Trophoblast cell (in vitro differentiated cells and primary cell): ENCODE data around the gene COA6.
"Not testable (repeated sequence)": the region's sequence is repeated elsewhere in the genome, so short reads cannot be mapped to it uniquely, and the experiment has no call there.

Experiments used
- DNase-seq, 2 donors: peaks; one replicate each; pipeline ENCODE4 v3.0.0-alpha.2; 2016
- H2AFZ ChIP-seq: 2 replicates; pipeline ENCODE4 v1.6.1; 2013; ENCODE audit warnings: low read length, moderate library complexity, mild to moderate bottlenecking; ENCODE audit not compliant: insufficient read depth, poor library complexity
- H2AK5ac ChIP-seq: 2 replicates; pipeline ENCODE4 v1.6.1; 2013; ENCODE audit warnings: mild to moderate bottlenecking, low read length
- H2BK120ac ChIP-seq: 2 replicates; pipeline ENCODE4 v1.6.1; 2013; ENCODE audit warnings: low read length, mild to moderate bottlenecking, moderate library complexity; ENCODE audit not compliant: insufficient read depth, poor library complexity
- H2BK12ac ChIP-seq: 2 replicates; pipeline ENCODE4 v1.6.1; 2013; ENCODE audit warnings: mild to moderate bottlenecking, low read length, moderate library complexity
- H2BK5ac ChIP-seq: 2 replicates; pipeline ENCODE4 v1.6.1; 2013; ENCODE audit warnings: low read length, low read depth, moderate library complexity, mild to moderate bottlenecking; ENCODE audit not compliant: poor library complexity
- H3K14ac ChIP-seq: 2 replicates; pipeline ENCODE4 v1.6.1; 2013; ENCODE audit warnings: mild to moderate bottlenecking, low read length
- H3K18ac ChIP-seq: 2 replicates; pipeline ENCODE4 v1.6.1; 2013; ENCODE audit warnings: mild to moderate bottlenecking, low read length
- H3K23ac ChIP-seq: 2 replicates; pipeline ENCODE4 v1.6.1; 2013; ENCODE audit warnings: low read length
- H3K27ac ChIP-seq: 2 replicates; pipeline ENCODE4 v1.5.1; 2013; ENCODE audit warnings: low read depth, mild to moderate bottlenecking, inconsistent platforms, low read length, moderate library complexity
- H3K27me3 ChIP-seq: 2 replicates; pipeline ENCODE4 v1.6.1; 2013; ENCODE audit warnings: inconsistent platforms, mild to moderate bottlenecking, low read length, moderate library complexity; ENCODE audit not compliant: insufficient read depth
- H3K36me3 ChIP-seq, 2 experiments: 1 replicate in 1 of 2; 2 replicates in 1 of 2; pipeline ENCODE4 v1.6.1; 2013; ENCODE audit warnings: low read length in 2 of 2, mild to moderate bottlenecking in 2 of 2, moderate library complexity in 1 of 2; ENCODE audit not compliant: insufficient read depth in 2 of 2, control insufficient read depth in 1 of 2
- H3K4ac ChIP-seq: 2 replicates; pipeline ENCODE4 v1.6.1; 2013; ENCODE audit warnings: low read depth, mild to moderate bottlenecking, low read length, moderate library complexity
- H3K4me1 ChIP-seq, 2 experiments: 1 replicate in 1 of 2; 2 replicates in 1 of 2; pipeline ENCODE4 v1.6.1; 2013; ENCODE audit warnings: low read length in 2 of 2, mild to moderate bottlenecking in 2 of 2, moderate library complexity in 1 of 2; ENCODE audit not compliant: insufficient read depth in 2 of 2, control insufficient read depth in 1 of 2
- H3K4me2 ChIP-seq: 2 replicates; pipeline ENCODE4 v1.6.1; 2013; ENCODE audit warnings: inconsistent platforms, mild to moderate bottlenecking, low read length, moderate library complexity
- H3K4me3 ChIP-seq: 2 replicates; pipeline ENCODE4 v1.5.1; 2013; ENCODE audit warnings: mild to moderate bottlenecking, low read depth, low read length, inconsistent platforms
- H3K79me1 ChIP-seq: one replicate; pipeline ENCODE4 v1.6.1; 2013; ENCODE audit warnings: low read length
- H3K79me2 ChIP-seq: 2 replicates; pipeline ENCODE4 v1.6.1; 2013; ENCODE audit warnings: low read length, mild to moderate bottlenecking; ENCODE audit not compliant: control insufficient read depth, insufficient read depth, poor library complexity
- H3K9ac ChIP-seq: 2 replicates; pipeline ENCODE4 v1.6.1; 2013; ENCODE audit warnings: mild to moderate bottlenecking, low read length
- H3K9me3 ChIP-seq: 2 replicates; pipeline ENCODE4 v1.6.1; 2013; ENCODE audit warnings: low read depth, mild to moderate bottlenecking, control low read depth, inconsistent platforms, low read length; ENCODE audit not compliant: insufficient read depth
- H4K12ac ChIP-seq: 2 replicates; pipeline ENCODE4 v1.6.1; 2013; ENCODE audit warnings: low read depth, mild to moderate bottlenecking, low read length, moderate library complexity
- H4K8ac ChIP-seq: 2 replicates; pipeline ENCODE4 v1.6.1; 2013; ENCODE audit warnings: low read depth, mild to moderate bottlenecking, low read length, moderate library complexity
- H4K91ac ChIP-seq: one replicate; pipeline ENCODE4 v1.6.1; 2013; ENCODE audit warnings: low read depth, mild to moderate bottlenecking, low read length, moderate library complexity
- WGBS: extraction: QIAGEN DNeasy Blood & Tissue Kit; methylation state at CpG from one replicate; pipeline ENCODE4 v1.1.7; 2013; ENCODE audit warnings: missing lambda C conversion rate; ENCODE audit not compliant: insufficient read length, insufficient coverage; ENCODE audit errors: extremely low coverage; 5-methylcytosine and 5-hydroxymethylcytosine counted together

The COA6 gene

GRCh38 chr1:234348964-234349363 lies 24.3 kb upstream of the COA6 start:
- H3K4me1 ChIP-seq: no peaks in the 10 kb centered on the region
- H3K27me3 ChIP-seq: no peaks in the 10 kb centered on the region
- H3K4me3 ChIP-seq: no peak overlapping the region
- H2BK120ac ChIP-seq: no peak overlapping the region
- no peak overlapping the region for H3K14ac ChIP-seq
- H2BK5ac ChIP-seq: no peak overlapping the region
- H3K9me3 ChIP-seq: peaks cover 2% of the 10 kb centered on the region
- H3K4ac ChIP-seq: no peak overlapping the region
- no peak overlapping the region for H3K23ac ChIP-seq
- no peaks in the 10 kb centered on the region for H3K79me2 ChIP-seq
- H3K9ac ChIP-seq: no peak overlapping the region
- no CpG with 5 or more reads among the region's 4 CpGs for WGBS
- H3K18ac ChIP-seq: no peak overlapping the region
- H3K4me2 ChIP-seq: no peak overlapping the region
- H4K8ac ChIP-seq: no peak overlapping the region
- no peaks in the 10 kb centered on the region for H3K79me1 ChIP-seq
- H2AFZ ChIP-seq: no peak overlapping the region
- H3K27ac ChIP-seq: no peak overlapping the region
- H2BK12ac ChIP-seq: no peak overlapping the region
- DNase-seq: no peak
- H4K12ac ChIP-seq: no peak overlapping the region
- no peak overlapping the region for H4K91ac ChIP-seq
- H2AK5ac ChIP-seq: no peak overlapping the region
- H3K36me3 ChIP-seq: no peaks in the 10 kb centered on the region

- H3K27ac ChIP-seq: no peak overlapping the region
- H3K79me2 ChIP-seq: no peaks in the 10 kb centered on the region
- no peak overlapping the region for H3K14ac ChIP-seq
Observed at GRCh38 chr1:234355782-234356510, 17.3 kb upstream of the COA6 start.

GRCh38 chr1:234356615-234357269 lies 16.5 kb upstream of the COA6 start:
- not testable (repeated sequence) for H4K8ac ChIP-seq, H3K9ac ChIP-seq, H3K14ac ChIP-seq, H3K36me3 ChIP-seq, H4K12ac ChIP-seq, H3K27ac ChIP-seq, H2BK120ac ChIP-seq, H3K4me1 ChIP-seq, H3K4ac ChIP-seq, H3K4me2 ChIP-seq, H3K4me3 ChIP-seq, H4K91ac ChIP-seq, H2BK12ac ChIP-seq, H3K79me2 ChIP-seq, H3K23ac ChIP-seq, H3K18ac ChIP-seq, H2AK5ac ChIP-seq, H2AFZ ChIP-seq, H3K79me1 ChIP-seq, H3K9me3 ChIP-seq, H3K27me3 ChIP-seq, H2BK5ac ChIP-seq
- peak; percentile 57 to 65 for DNase-seq
- no CpG with 5 or more reads among the region's 35 CpGs for WGBS

More at GRCh38 chr1:234355782-234356510, 17.3 kb upstream of the COA6 start:
- Histone ChIP-seq H4K8ac (no peak overlapping the region), H2AFZ (no peak overlapping the region), H2BK12ac (no peak overlapping the region), H2AK5ac (no peak overlapping the region), H3K18ac (no peak overlapping the region), H3K4ac (no peak overlapping the region), H3K23ac (no peak overlapping the region), H3K4me2 (no peak overlapping the region), H3K9me3 (no peaks in the 10 kb centered on the region), H4K91ac (no peak overlapping the region), H2BK120ac (no peak overlapping the region), H3K27me3 (no peaks in the 10 kb centered on the region), H2BK5ac (no peak overlapping the region), H3K4me1 (no peaks in the 10 kb centered on the region), H3K4me3 (no peak overlapping the region), H4K12ac (no peak overlapping the region), H3K79me1 (no peaks in the 10 kb centered on the region), H3K36me3 (no peaks in the 10 kb centered on the region), H3K9ac (no peak overlapping the region)
- no peak for DNase-seq
- WGBS: no CpG with 5 or more reads among the region's 3 CpGs

- H3K23ac ChIP-seq: no peak overlapping the region
- no peak overlapping the region for H3K14ac ChIP-seq
- no peak overlapping the region for H2BK120ac ChIP-seq
- H3K27ac ChIP-seq: no peak overlapping the region
- no peaks in the 10 kb centered on the region for H3K27me3 ChIP-seq
- no peaks in the 10 kb centered on the region for H3K79me2 ChIP-seq
- H3K4me2 ChIP-seq: no peak overlapping the region
- H3K9ac ChIP-seq: no peak overlapping the region
- H3K36me3 ChIP-seq: no peaks in the 10 kb centered on the region
- H2BK5ac ChIP-seq: no peak overlapping the region
- no peak overlapping the region for H2AK5ac ChIP-seq
- H3K4me3 ChIP-seq: no peak overlapping the region
- no peak overlapping the region for H4K12ac ChIP-seq
- H3K9me3 ChIP-seq: no peaks in the 10 kb centered on the region
- H3K4ac ChIP-seq: no peak overlapping the region
- no peak for DNase-seq
- H3K4me1 ChIP-seq: no peaks in the 10 kb centered on the region
- no peaks in the 10 kb centered on the region for H3K79me1 ChIP-seq
- H4K91ac ChIP-seq: no peak overlapping the region
- H3K18ac ChIP-seq: no peak overlapping the region
- no peak overlapping the region for H4K8ac ChIP-seq
- H2BK12ac ChIP-seq: no peak overlapping the region
- H2AFZ ChIP-seq: no peak overlapping the region
Observed at GRCh38 chr1:234357831-234358230, 15.4 kb upstream of the COA6 start.
